Endothelial cell of hepatic sinusoid (primary cell): ENCODE results near the gene TRAPPC12.
"Not testable (repeated sequence)": the region's sequence is repeated elsewhere in the genome, so short reads cannot be mapped to it uniquely, and the experiment has no call there.

Experiments
- in situ Hi-C: cut with HindIII; loops from 2 replicates; pipeline ENCODE4 v1.10.0; 2017; ENCODE audit warnings: low sequenced_read_pairs

TRAPPC12 gene

GRCh38 chr2:3451926-3452671 lies 72.6 kb downstream of the TRAPPC12 start:
- in situ Hi-C loops: no loop called here

- in situ Hi-C loops: no loop called here
These were observed 73.9 kb downstream of the TRAPPC12 start for GRCh38 chr2:3453190-3453999.

- in situ Hi-C loops: not testable (repeated sequence)
These were observed 74.5 kb downstream of the TRAPPC12 start for GRCh38 chr2:3454005-3454404.

- in situ Hi-C loops: no loop called here
These were observed 75.3 kb downstream of the TRAPPC12 start for GRCh38 chr2:3454802-3455201.

- in situ Hi-C loops: no loop called here
These were observed 76.6 kb downstream of the TRAPPC12 start for GRCh38 chr2:3456125-3456524.

- in situ Hi-C loops: no loop called here
These were observed 78.3 kb downstream of the TRAPPC12 start for GRCh38 chr2:3457524-3458395.

GRCh38 chr2:3458396-3459184 lies 79.1 kb downstream of the TRAPPC12 start:
- in situ Hi-C loops: no loop called here

- in situ Hi-C loops: no loop called here
These were observed 79.9 kb downstream of the TRAPPC12 start for GRCh38 chr2:3459185-3460015.

GRCh38 chr2:3460156-3460555 lies 80.7 kb downstream of the TRAPPC12 start:
- in situ Hi-C loops: no loop called here

GRCh38 chr2:3460831-3461800 lies 81.6 kb downstream of the TRAPPC12 start:
- in situ Hi-C loops: no loop called here

GRCh38 chr2:3461801-3462492 lies 82.5 kb downstream of the TRAPPC12 start:
- in situ Hi-C loops: no loop called here

GRCh38 chr2:3462493-3463104 lies 83.1 kb downstream of the TRAPPC12 start:
- in situ Hi-C loops: no loop called here

GRCh38 chr2:3463186-3463835 lies 83.8 kb downstream of the TRAPPC12 start:
- in situ Hi-C loops: no loop called here

- in situ Hi-C loops: no loop called here
These were observed 84.5 kb downstream of the TRAPPC12 start for GRCh38 chr2:3463944-3464343.

GRCh38 chr2:3464401-3465005 lies 85.0 kb downstream of the TRAPPC12 start:
- in situ Hi-C loops: no loop called here

GRCh38 chr2:3465328-3465727 lies 85.8 kb downstream of the TRAPPC12 start:
- in situ Hi-C loops: no loop called here
